OCI-LY7 (cell line): ENCODE data around the gene DDX11. TPM values are rescaled to one million over a fixed set of nuclear protein-coding genes. Genes with fewer than 3 reads are reported as not detected.
"Not testable (repeated sequence)": the region's sequence is repeated elsewhere in the genome, so short reads cannot be mapped to it uniquely, and the experiment has no call there.

ENCODE experiments used
- BruUV-seq: library from RNA; stranded (reverse); fragments of 400-500 nt; replicated peaks from 2 replicates; lab custom pipeline; 2021; lab: Mats Ljungman, UMichigan
- CTCF ChIA-PET: fragments of 300-600 bp; sonication (Branson Sonifier 250); formaldehyde crosslinking; loops from one replicate; lab custom pipeline; 2022; ENCODE audit warnings: antibody characterized with exemption; ENCODE audit not compliant: unreplicated experiment; lab: Charles Lee
- POLR2A ChIA-PET: fragments of 300-600 bp; sonication (Branson Sonifier 250); formaldehyde crosslinking; loops from one replicate; lab custom pipeline; 2022; ENCODE audit warnings: antibody characterized with exemption; lab: Charles Lee
- DNase-seq: peaks from one replicate; pipeline ENCODE4 v3.0.0-alpha.2; 2015; ENCODE audit warnings: low spot score
- H2AFZ ChIP-seq: fragments of 200-600 bp; sonication (generic), shearing (Covaris generic); 2 replicates; pipeline ENCODE4 v1.6.1; 2014; ENCODE audit warnings: mild to moderate bottlenecking, antibody characterized with exemption, low read length, moderate library complexity
- H3K27ac ChIP-seq: fragments of 200-600 bp; sonication (generic); 2 replicates; pipeline ENCODE4 v1.5.1; 2014; ENCODE audit warnings: mixed run types, low read depth, mild to moderate bottlenecking, moderate library complexity, low read length, inconsistent platforms; ENCODE audit not compliant: poor library complexity, severe bottlenecking
- H3K36me3 ChIP-seq: fragments of 200-600 bp; sonication (generic); 2 replicates; pipeline ENCODE4 v1.6.1; 2014; ENCODE audit warnings: mild to moderate bottlenecking, antibody characterized with exemption, low read length, moderate library complexity, mixed read lengths; ENCODE audit not compliant: insufficient read depth
- H3K4me1 ChIP-seq: fragments of 200-600 bp; sonication (generic); 2 replicates; pipeline ENCODE4 v1.5.1; 2014; ENCODE audit warnings: mild to moderate bottlenecking, low read length; ENCODE audit not compliant: insufficient read depth, poor library complexity, severe bottlenecking
- H3K4me2 ChIP-seq: fragments of 200-600 bp; sonication (generic); 2 replicates; pipeline ENCODE4 v1.6.1; 2014; ENCODE audit warnings: mild to moderate bottlenecking, low read length
- H3K4me3 ChIP-seq: fragments of 200-600 bp; sonication (generic); 2 replicates; pipeline ENCODE4 v1.5.1; 2014; ENCODE audit warnings: mild to moderate bottlenecking, low read depth, low read length; ENCODE audit not compliant: poor library complexity, severe bottlenecking
- H3K79me2 ChIP-seq: fragments of 200-600 bp; sonication (generic); 2 replicates; pipeline ENCODE4 v1.6.1; 2016; ENCODE audit warnings: low read depth, mild to moderate bottlenecking, low read length, moderate library complexity, mixed read lengths; ENCODE audit not compliant: insufficient read depth
- H3K9me2 ChIP-seq: fragments of 200-600 bp; sonication (generic); 2 replicates; pipeline ENCODE4 v1.6.1; 2016; ENCODE audit warnings: mild to moderate bottlenecking, low read length, mixed read lengths; ENCODE audit not compliant: insufficient read depth
- H3K9me3 ChIP-seq: fragments of 200-600 bp; sonication (generic); 2 replicates; pipeline ENCODE4 v1.6.1; 2014; ENCODE audit warnings: mild to moderate bottlenecking, mixed run types, low read length, mixed read lengths
- H4K20me1 ChIP-seq: fragments of 200-600 bp; sonication (generic); 2 replicates; pipeline ENCODE4 v1.6.1; 2014; ENCODE audit warnings: mild to moderate bottlenecking, antibody characterized with exemption, low read length, moderate library complexity, mixed read lengths; ENCODE audit not compliant: insufficient read depth
- EZH2phosphoT487 ChIP-seq: fragments of 200-600 bp; sonication (generic); IDR thresholded peaks from 2 replicates; pipeline ENCODE4 v1.6.1; 2018; ENCODE audit warnings: low read depth, borderline replicate concordance, mild to moderate bottlenecking, mixed run types, antibody characterized with exemption, low read length, moderate library complexity, mixed read lengths
- intact Hi-C: fragments of 100-400 bp; cut with micrococcal nuclease; formaldehyde crosslinking; loops from one replicate; pipeline ENCODE4 v1.10.0; 2022; ENCODE audit not compliant: unreplicated experiment
- total RNA-seq, 2 experiments: library from RNA; depleted of rRNA in 1 of 2; stranded (reverse); fragments of >200 nt in 1 of 2; shearing (Covaris generic) in 1 of 2; gene quantifications; 2 replicates each; pipeline ENCODE4 v1.2.3, GENCODE V29; 2014 to 2022
- TF ChIP-seq, protein P1 (sequence below): fragments of 200-600 bp; sonication (generic); conservative IDR thresholded peaks from 2 replicates; pipeline ENCODE4 v1.5.1; 2014; ENCODE audit warnings: mild to moderate bottlenecking, antibody characterized with exemption, low read length, moderate library complexity, mixed read lengths

Gene DDX11
- total RNA-seq, 2 experiments from 2014 or later = 189 to 262 TPM

DNA sequence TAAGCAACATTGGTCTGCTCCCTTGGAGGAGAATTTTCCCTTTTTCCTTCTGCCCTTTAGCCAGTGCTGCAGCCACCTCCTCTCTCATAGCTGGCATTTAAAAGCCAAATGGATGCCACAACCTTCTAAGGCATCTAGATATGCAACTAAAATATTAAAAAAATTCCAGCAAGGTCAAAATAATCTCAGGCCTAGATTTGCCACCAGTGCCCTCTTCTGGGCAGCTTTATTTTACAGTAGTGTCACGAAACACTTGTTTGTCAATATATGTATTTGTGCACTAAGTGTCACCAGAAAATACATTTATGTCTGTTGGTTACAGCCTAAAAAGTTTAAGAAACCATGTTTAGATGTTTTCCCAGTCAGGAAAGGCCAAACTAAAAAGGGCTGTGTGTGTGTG lies 19.7 kb upstream of the DDX11 start:
- not testable (repeated sequence) for H3K27ac ChIP-seq, H3K9me3 ChIP-seq, H3K9me2 ChIP-seq, H3K4me3 ChIP-seq, H3K4me2 ChIP-seq, H3K36me3 ChIP-seq, H4K20me1 ChIP-seq, H3K79me2 ChIP-seq, BruUV-seq, H2AFZ ChIP-seq
- POLR2A ChIA-PET = interaction anchor here (0.6 to 0.8 kb wide), 2 partner anchors 19 to 278 kb away, joined by 3 to 4 read pairs; no protein-coding TSS in a partner anchor
- DNase-seq = peak; percentile 48
- TF ChIP-seq, protein P1, sequence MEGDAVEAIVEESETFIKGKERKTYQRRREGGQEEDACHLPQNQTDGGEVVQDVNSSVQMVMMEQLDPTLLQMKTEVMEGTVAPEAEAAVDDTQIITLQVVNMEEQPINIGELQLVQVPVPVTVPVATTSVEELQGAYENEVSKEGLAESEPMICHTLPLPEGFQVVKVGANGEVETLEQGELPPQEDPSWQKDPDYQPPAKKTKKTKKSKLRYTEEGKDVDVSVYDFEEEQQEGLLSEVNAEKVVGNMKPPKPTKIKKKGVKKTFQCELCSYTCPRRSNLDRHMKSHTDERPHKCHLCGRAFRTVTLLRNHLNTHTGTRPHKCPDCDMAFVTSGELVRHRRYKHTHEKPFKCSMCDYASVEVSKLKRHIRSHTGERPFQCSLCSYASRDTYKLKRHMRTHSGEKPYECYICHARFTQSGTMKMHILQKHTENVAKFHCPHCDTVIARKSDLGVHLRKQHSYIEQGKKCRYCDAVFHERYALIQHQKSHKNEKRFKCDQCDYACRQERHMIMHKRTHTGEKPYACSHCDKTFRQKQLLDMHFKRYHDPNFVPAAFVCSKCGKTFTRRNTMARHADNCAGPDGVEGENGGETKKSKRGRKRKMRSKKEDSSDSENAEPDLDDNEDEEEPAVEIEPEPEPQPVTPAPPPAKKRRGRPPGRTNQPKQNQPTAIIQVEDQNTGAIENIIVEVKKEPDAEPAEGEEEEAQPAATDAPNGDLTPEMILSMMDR = peak; percentile 74
- intact Hi-C loops = loop anchor here (5.0 kb wide), 1 partner anchor 202 kb away; no protein-coding TSS in a partner anchor
- CTCF ChIA-PET = interaction anchor here (0.6 kb wide), 1 partner anchor 32 kb away, joined by 3 read pairs; no protein-coding TSS in a partner anchor
- peaks cover 36% of the 10 kb centered on the region for H3K4me1 ChIP-seq

DNA sequence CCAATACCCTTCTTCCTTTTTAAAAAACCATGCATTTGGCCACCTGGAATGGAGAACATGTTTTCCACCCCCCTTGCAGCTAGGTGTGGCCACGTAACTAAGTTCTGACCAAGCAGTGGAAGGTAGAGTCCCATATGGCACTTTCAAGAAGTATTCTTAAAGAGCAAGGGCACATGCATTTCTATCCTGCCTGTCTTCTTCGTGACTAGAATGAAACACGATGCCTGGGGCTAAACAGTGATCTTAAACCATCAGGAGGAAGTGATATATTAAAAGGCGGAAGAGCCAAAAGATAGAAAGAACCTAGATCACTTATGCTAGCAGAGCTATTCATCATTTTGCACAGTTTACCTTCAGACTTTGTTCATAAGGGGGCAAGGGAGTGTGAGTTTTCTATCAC lies 16.0 kb upstream of the DDX11 start:
- BruUV-seq = no TSS peak
- Histone ChIP-seq H3K79me2 (no peaks in the 10 kb centered on the region), H3K36me3 (no peaks in the 10 kb centered on the region), H3K9me2 (no peaks in the 10 kb centered on the region), H3K27ac (no peak overlapping the region), H3K4me1 (peaks cover 33% of the 10 kb centered on the region), H3K4me2 (no peak overlapping the region), H3K9me3 (no peaks in the 10 kb centered on the region), H2AFZ (no peak overlapping the region), H3K4me3 (no peak overlapping the region), H4K20me1 (no peaks in the 10 kb centered on the region)
- TF ChIP-seq EZH2phosphoT487 = no peak
- TF ChIP-seq, protein P1 = no peak
- CTCF ChIA-PET = no interaction called here
- intact Hi-C loops = no loop called here
- DNase-seq = peak; percentile 24
- POLR2A ChIA-PET = interaction anchor here (0.7 kb wide), 1 partner anchor 26 kb away, joined by 3 read pairs; no protein-coding TSS in a partner anchor

DNA sequence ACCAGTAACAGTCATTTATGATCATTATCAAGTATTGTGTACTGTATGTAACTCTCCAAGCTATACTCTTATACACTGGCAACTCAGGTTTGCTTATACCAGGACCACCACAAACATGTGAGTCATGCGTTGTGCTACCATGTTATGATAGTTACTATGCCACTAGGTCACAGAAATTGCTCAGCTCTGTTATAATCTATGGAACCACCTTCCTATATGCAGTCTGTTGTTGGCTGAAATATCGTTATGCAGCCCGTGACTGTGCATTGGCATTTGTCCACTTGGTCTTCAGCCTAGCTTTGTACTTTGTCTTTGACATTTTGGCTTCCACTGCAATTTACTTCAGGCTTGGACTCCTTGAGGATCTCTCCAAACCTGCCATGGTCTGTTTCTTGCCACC lies 7.5 kb upstream of the DDX11 start:
- H3K36me3 ChIP-seq, CTCF ChIA-PET, DNase-seq, H3K9me2 ChIP-seq, POLR2A ChIA-PET, intact Hi-C loops, H3K4me3 ChIP-seq, H2AFZ ChIP-seq, H4K20me1 ChIP-seq, H3K4me1 ChIP-seq, H3K4me2 ChIP-seq, H3K27ac ChIP-seq, H3K79me2 ChIP-seq, H3K9me3 ChIP-seq, BruUV-seq: not testable (repeated sequence)

GRCh38 chr12:31067656-31068055 lies 6.0 kb upstream of the DDX11 start:
- CTCF ChIA-PET, H3K27ac ChIP-seq, H3K36me3 ChIP-seq, H3K4me1 ChIP-seq, H3K9me3 ChIP-seq, intact Hi-C loops, H4K20me1 ChIP-seq, DNase-seq, H3K4me2 ChIP-seq, H3K4me3 ChIP-seq, H2AFZ ChIP-seq, H3K79me2 ChIP-seq, H3K9me2 ChIP-seq, BruUV-seq: not testable (repeated sequence)
- POLR2A ChIA-PET = interaction anchor here (0.5 kb wide), 1 partner anchor 250 kb away, joined by 3 read pairs; no protein-coding TSS in a partner anchor

DNA sequence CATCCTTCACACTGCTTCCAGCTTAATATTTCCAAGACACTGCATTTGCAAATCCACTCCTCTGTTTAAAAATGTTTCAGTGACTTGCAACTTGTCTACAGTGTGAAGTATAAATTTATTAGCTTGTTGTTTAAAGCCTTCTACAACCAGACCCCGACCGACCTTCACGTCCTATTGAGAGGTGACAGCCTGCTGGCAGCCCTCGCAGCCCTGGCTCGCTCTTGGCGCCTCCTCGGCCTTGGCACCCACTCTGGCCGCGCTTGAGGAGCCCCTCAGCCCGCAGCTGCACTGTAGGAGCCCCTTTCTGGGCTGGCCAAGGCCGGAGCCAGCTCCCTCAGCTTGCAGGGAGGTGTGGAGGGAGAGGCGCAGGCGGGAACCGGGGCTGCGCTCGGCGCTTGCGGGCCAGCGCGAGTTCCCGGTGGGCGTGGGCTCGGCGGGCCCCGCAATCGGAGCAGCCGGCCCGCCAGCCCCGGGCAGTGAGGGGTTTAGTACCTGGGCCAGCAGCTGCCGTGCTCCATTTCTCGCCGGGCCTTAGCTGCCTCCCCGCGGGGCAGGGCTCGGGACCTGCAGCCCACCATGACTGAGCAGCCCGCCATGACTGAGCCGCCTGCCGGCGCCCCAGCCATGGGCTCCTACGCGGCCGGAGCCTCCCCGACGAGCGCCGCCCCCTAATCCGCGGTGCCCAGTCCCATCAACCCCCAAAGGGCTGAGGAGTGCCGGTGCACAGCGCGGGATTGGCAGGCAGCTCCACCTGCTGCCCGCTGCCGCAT lies 2.5 kb upstream of the DDX11 start:
- H3K27ac ChIP-seq, H3K9me3 ChIP-seq, DNase-seq, CTCF ChIA-PET, H3K9me2 ChIP-seq, H3K4me3 ChIP-seq, H2AFZ ChIP-seq, H3K36me3 ChIP-seq, H3K4me2 ChIP-seq, intact Hi-C loops, BruUV-seq, H4K20me1 ChIP-seq: not testable (repeated sequence)
- Histone ChIP-seq H3K4me1 (peaks cover 17% of the 10 kb centered on the region), H3K79me2 (peaks cover 29% of the 10 kb centered on the region)
- POLR2A ChIA-PET = interaction anchor here (0.8 to 0.9 kb wide), 2 partner anchors 256 to 338 kb away, joined by 3 to 5 read pairs; no protein-coding TSS in a partner anchor
